Measurements from ENCODE around the gene ID1.

ID1 gene

GRCh38 chr20:31605031-31605901 is at the start of gene ID1:
Gene ID1 (plus strand): TSS chr20:31605289. CDS start chr20:31605388, 99 bp downstream.
- DNase-seq = peak; percentile 98

- DNase-seq = no peak
Measured at GRCh38 chr20:31559704-31560093, 45.4 kb upstream of the ID1 start.

DNA sequence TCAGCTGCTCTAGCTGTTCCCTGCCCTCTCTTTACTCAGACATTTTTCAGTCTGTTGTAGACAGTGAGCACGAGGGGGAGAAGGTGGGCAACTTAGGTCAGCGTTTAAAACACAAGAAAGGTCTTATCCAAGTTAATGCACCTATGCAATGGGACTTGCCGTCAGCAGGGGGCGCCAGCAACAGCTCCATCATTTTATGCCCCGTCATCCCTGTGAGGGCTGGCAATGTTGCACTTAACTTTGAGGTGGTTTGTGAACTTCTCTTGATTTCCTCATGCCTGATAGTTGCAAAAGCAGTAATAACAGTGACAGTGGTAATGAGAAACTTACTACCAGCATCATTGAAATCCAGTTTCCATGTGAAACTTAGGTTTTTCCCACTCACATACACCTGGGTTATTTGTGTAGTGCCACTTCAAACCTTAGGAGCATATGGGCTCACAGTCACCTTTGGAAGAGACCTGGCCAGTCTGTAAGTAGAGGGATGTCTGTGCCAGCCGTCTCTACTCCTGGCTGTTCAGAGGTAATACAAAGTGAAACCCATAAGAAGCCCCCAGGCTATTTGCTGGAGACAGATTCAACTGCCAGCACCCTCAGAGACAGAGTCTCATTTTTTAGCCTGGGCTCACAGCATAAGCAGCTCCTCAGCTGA is 44.9 kb upstream of the ID1 start:
- no peak for DNase-seq

- DNase-seq = no peak
Measured at GRCh38 chr20:31560746-31561598, 44.1 kb upstream of the ID1 start.

GRCh38 chr20:31562241-31562640 is 42.8 kb upstream of the ID1 start:
- no peak for DNase-seq

DNA sequence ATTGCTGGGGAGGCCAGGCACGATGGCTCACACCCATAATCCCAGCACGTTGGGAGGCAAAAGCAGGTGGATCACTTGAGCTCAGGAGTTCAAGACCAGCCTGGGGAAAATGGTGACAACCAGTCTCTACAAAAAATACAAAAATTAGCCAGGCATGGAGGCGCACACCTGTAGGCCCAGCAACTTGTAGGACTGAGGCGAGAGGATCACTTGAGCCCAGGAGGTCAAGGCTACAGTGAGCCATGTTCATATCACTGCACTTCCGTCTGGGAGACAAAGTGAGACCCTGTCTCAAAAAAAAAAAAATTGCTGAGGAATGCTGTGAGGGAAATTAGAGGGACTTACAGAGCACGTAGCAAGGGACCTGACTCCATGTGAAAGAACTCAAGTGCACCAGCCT is 40.8 kb upstream of the ID1 start:
- no peak for DNase-seq

DNA sequence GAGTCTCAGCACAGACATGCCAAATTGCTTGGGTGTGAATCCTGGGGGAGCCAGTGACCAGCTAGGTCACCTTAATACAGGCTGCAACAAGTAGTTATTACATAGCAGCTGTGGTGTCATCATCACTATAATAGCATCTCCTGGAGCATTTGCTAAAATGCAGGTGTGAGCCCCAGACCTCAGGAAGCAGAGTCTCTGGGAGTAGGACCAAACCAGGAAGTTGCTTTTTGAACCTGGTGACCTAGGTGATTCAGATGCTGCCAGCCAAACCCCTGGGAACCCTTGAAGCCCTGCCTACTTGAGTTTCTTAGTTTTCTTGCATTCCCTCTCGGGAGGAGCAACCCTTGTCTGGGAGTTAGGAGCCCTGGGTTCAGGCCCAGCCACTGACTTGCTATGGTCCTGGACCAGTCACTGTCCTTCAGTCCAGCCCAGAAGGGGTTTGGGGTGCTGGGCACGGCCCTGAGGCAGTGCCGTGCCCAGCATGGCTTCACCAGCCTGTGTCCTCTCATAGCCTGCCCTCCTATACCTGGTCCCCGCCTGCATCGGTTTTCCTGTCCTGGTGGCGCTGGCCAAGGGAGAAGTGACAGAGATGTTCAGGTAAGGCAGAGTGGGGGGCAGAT is 39.3 kb upstream of the ID1 start:
- DNase-seq = no peak

GRCh38 chr20:31566319-31566657 is 38.8 kb upstream of the ID1 start:
- DNase-seq = no peak

DNA sequence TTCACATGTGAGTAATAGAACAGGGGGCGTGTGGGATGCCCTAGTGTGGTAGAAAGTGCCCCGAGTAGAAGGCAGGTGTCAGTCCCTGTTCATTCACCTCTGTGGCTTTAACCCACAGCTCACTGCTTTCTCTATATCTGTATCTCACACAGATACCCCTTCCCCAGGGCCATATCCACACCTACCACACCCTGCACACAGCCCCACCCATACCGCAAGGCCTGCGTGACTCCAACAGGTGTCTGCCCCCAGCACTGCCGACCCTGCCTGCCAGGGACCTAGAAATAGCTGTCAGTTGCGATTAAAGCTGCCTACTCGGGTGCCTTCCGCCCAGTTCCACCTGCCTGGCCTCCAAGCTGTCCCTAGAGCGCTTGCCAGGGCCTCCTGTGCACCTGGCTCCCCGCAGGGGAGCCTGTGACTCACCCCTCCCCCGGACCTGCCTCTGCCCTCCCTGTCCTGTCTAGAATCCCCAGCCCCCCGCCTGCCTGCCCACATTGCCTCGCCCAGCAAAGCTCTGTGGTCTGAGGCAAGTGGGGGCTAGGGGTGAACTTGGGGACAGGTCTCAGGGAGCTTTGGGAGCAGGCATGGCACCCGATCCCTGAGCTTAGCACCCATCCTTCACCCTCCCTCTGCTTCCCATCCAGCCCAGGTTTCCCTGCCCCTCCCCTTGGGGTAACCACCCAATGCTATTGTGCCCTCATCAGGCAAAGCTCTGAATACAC is 38.3 kb upstream of the ID1 start:
- peak; percentile 64 for DNase-seq

- DNase-seq = no peak
Measured at GRCh38 chr20:31567380-31567720, 37.7 kb upstream of the ID1 start.

GRCh38 chr20:31568041-31568731 is 36.9 kb upstream of the ID1 start:
- DNase-seq = no peak

GRCh38 chr20:31568773-31569162 is 36.3 kb upstream of the ID1 start:
- no peak for DNase-seq

DNA sequence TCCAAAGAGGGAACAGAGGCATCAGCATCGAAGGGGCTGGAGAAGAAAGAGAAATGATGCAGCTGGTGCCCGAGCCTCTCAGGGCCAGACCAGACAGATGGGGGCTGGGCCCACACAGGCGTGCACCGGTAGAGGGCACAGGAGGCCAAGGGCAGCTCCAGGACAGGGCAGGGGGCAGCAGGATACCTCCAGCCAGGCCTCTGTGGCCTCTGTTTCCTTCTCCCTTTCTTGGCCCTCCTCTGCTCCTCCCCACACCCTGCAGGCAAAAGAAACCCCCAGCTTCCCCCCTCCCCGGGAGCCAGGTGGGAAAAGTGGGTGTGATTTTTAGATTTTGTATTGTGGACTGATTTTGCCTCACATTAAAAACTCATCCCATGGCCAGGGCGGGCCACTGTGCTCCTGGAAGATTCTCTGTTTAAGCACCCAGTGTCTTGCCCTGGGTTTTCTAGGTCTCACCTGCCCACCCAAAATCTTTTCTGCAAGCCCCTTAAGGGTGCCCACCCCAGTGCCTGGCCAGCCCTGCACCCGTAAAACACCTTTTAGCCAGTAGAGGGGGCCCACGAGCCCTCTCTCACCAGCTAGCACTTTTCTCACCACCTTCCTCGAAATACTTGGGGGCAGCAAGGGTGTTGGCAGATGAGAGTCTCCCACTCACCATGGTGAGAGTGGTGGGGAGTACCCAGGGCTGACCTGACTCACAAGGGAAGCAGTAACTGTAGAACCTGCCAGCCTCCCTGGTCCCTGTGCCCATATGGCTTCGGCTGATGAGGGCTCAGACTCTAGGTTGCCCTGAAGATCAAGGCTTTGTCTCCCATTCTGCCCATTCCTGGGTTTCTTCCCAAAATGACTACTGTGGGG is 35.7 kb upstream of the ID1 start:
- DNase-seq = no peak

DNA sequence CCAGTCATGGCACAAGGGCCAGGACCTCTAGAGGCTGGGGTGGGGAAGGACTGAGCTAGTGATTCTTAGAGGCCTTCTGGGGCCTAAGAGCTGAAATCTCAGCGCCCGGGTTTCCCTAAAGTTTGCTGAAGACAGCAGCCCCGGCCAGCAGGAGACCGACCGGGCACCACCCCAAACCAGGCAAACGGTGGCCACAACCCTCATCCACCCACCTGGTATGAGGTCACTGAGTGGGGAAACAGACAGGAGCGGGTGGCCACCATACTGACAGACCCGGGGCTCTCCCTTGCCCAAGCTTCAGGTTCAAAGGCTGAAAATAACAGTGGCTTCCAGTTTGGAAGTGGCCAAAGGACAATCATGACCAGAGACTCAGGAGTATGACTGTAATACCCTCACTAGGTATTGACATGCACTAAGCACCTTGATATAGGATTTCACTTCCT is 35.0 kb upstream of the ID1 start:
- DNase-seq = no peak

DNA sequence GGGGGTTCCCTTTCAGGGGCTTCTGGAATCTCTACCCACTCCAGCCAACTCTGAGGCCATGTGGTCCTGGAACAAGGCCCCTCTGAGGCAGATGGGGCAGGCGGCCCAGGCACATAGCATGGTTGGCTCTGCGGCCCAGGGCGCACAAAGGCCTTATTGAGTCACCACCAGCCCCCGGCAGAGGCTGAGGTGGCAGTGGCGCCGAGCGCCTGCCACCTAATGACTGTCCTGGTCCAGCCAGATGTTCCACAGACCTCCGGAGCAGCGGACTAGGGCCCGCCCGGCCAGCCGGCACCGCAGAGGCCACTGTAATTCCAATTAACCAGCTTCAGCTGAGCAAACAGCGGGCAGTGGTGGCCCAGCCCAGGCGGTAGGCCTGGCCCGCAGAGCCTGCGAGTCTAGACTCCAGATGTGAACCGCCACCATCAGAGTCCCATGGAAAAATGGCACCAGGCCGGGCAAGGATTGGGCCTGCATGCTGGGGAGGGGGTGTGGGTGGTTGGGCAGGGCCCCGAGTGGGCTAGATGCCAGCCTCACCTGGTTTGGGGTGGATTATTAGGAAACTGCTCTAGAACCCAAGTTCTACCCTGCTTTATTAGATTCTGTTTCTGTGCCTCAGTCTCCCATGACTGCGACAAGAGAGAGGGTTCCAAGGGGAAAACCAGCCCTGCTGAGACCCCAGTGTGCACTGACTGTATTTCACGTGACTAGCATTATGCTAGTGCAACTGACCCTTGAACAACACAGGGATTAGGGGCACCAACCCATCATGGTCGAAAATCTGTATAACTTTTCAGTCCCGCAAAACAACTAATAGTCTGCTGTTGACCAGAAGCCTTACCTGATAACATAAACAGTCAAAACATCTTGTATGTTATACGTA is 34.1 kb upstream of the ID1 start:
- DNase-seq = no peak

GRCh38 chr20:31572042-31572700 is 32.9 kb upstream of the ID1 start:
- DNase-seq = no peak

GRCh38 chr20:31572701-31573554 is 32.2 kb upstream of the ID1 start:
- peak; percentile 98 for DNase-seq

Data from NCI-H526 treated with DMSO at 0.1 percent for 48 hours (cell line).